DMS114 treated with DMSO at 0.1 percent for 48 hours (cell line): ENCODE measurements around the gene SNRPA.
A peak's percentile ranks its signal among the peaks of the same experiment; 100 is the strongest.
"Not testable (repeated sequence)": the region's sequence is repeated elsewhere in the genome, so short reads cannot be mapped to it uniquely, and the experiment has no call there.

Experiments
- DNase-seq: peaks from one replicate; lab custom pipeline; 2025; ENCODE audit not compliant: unreplicated experiment; lab: John Stamatoyannopoulos, UW

SNRPA gene

GRCh38 chr19:40744554-40745401 is 6.2 kb upstream of the SNRPA start:
- DNase-seq, result no peak

GRCh38 chr19:40745402-40745780 is 5.6 kb upstream of the SNRPA start:
- no peak for DNase-seq

GRCh38 chr19:40747536-40747935 is 3.5 kb upstream of the SNRPA start:
- DNase-seq, result no peak

- DNase-seq, result peak; percentile 99
These were observed 737 bp upstream of the SNRPA start, which contains the start of gene ACTMAP for GRCh38 chr19:40750058-40750873. ACTMAP (minus strand) TSS chr19:40750477; CDS start chr19:40749803, 674 bp downstream.

GRCh38 chr19:40752257-40752781 is 1.3 kb downstream of the SNRPA start:
- no peak for DNase-seq

- DNase-seq, result no peak
These were observed 3.7 kb downstream of the SNRPA start for GRCh38 chr19:40754611-40755247.

- DNase-seq, result no peak
These were observed 4.2 kb downstream of the SNRPA start for GRCh38 chr19:40755248-40755624.

- DNase-seq, result no peak
These were observed 4.8 kb downstream of the SNRPA start for GRCh38 chr19:40755791-40756190.

- no peak for DNase-seq
These were observed 5.6 kb downstream of the SNRPA start for GRCh38 chr19:40756502-40757110.

- no peak for DNase-seq
These were observed 7.5 kb downstream of the SNRPA start for GRCh38 chr19:40758491-40758890.

GRCh38 chr19:40759352-40759751 is 8.3 kb downstream of the SNRPA start:
- DNase-seq, result no peak

GRCh38 chr19:40762754-40763470 is 11.9 kb downstream of the SNRPA start:
- no peak for DNase-seq

- DNase-seq, result no peak
These were observed 12.5 kb downstream of the SNRPA start for GRCh38 chr19:40763526-40763925.

GRCh38 chr19:40763963-40764362 is 13.0 kb downstream of the SNRPA start:
- DNase-seq, result no peak

- DNase-seq, result not testable (repeated sequence)
These were observed 15.4 kb downstream of the SNRPA start for GRCh38 chr19:40766385-40766784.

GRCh38 chr19:40768869-40769268 is 17.9 kb downstream of the SNRPA start:
- DNase-seq, result no peak

GRCh38 chr19:40771101-40771862 is 20.3 kb downstream of the SNRPA start:
- DNase-seq, result not testable (repeated sequence)

- no peak for DNase-seq
These were observed 24.1 kb downstream of the SNRPA start, which contains the start of gene MIA for GRCh38 chr19:40774916-40775631. MIA (plus strand) TSS chr19:40775521; CDS start chr19:40775543, 22 bp downstream.

- DNase-seq, result no peak
These were observed 24.6 kb downstream of the SNRPA start for GRCh38 chr19:40775632-40776022.
